H1 (cell line): ENCODE measurements around the gene COL11A1. TPM values are rescaled to one million over a fixed set of nuclear protein-coding genes. Genes with fewer than 3 reads are reported as not detected.
A peak's percentile ranks its signal among the peaks of the same experiment; 100 is the strongest.

Experiments used
- CTCF ChIA-PET: fragments of 300-600 bp; sonication (Branson Sonifier 250); formaldehyde crosslinking; loops from one replicate; lab custom pipeline; 2021; ENCODE audit not compliant: partially characterized antibody; lab: Charles Lee
- POLR2A ChIA-PET: fragments of 300-600 bp; sonication (Branson Sonifier 250); formaldehyde crosslinking; loops from one replicate; lab custom pipeline; 2021; ENCODE audit warnings: inconsistent platforms; ENCODE audit not compliant: partially characterized antibody; lab: Charles Lee
- DNase-seq, 2 experiments: peaks; one replicate each; pipeline versions ENCODE4 v3.0.0 to v3.0.0-alpha.2; 2010 to 2022; ENCODE audit warnings: low spot score in 2 of 2, low read depth in 1 of 2, mixed read lengths in 1 of 2
- FAIRE-seq: peaks from 2 replicates; lab custom pipeline; 2011; peaks lifted over from hg19 to GRCh38; lab: Jason Lieb, UNC
- H2AFZ ChIP-seq: 2 replicates; pipeline ENCODE4 v1.8.1; 2012; ENCODE audit warnings: low read length, inconsistent platforms
- H2AK5ac ChIP-seq: 2 replicates; pipeline ENCODE4 v1.6.1; 2013; ENCODE audit warnings: low read depth, low read length
- H2BK120ac ChIP-seq: replicated peaks from 2 replicates; pipeline ENCODE3; 2013; ENCODE audit warnings: low read depth, low read length, inconsistent platforms
- H2BK12ac ChIP-seq: 2 replicates; pipeline ENCODE4 v1.6.1; 2013; ENCODE audit warnings: low read depth, low read length
- H2BK15ac ChIP-seq: 2 replicates; pipeline ENCODE4 v1.6.1; 2013; ENCODE audit warnings: low read length
- H2BK20ac ChIP-seq: 2 replicates; pipeline ENCODE4 v1.6.1; 2013; ENCODE audit warnings: low read length
- H2BK5ac ChIP-seq: 2 replicates; pipeline ENCODE4 v1.6.1; 2013; ENCODE audit warnings: low read depth, low read length
- H3K14ac ChIP-seq: 2 replicates; pipeline ENCODE4 v1.6.1; 2013; ENCODE audit warnings: inconsistent platforms; ENCODE audit not compliant: insufficient read length
- H3K18ac ChIP-seq: 2 replicates; pipeline ENCODE4 v1.6.1; 2013; ENCODE audit warnings: low read length; ENCODE audit errors: extremely low read depth
- H3K23ac ChIP-seq: 2 replicates; pipeline ENCODE4 v1.6.1; 2013; ENCODE audit warnings: inconsistent platforms; ENCODE audit not compliant: insufficient read length
- H3K23me2 ChIP-seq: 2 replicates; pipeline ENCODE4 v1.6.1; 2013; ENCODE audit warnings: low read depth, low read length
- H3K27ac ChIP-seq: 2 replicates; pipeline ENCODE4 v1.6.1; 2011; ENCODE audit warnings: low read depth, low read length, inconsistent platforms
- H3K27me3 ChIP-seq, 4 experiments: replicated peaks in 1 of 4; 1 replicate in 1 of 4; 2 replicates in 3 of 4; pipeline versions ENCODE4 v1.6.1 to v1.8.1; 2011 to 2013; ENCODE audit warnings: low read length in 3 of 4, mild to moderate bottlenecking in 3 of 4, inconsistent platforms in 2 of 4, mixed read lengths in 2 of 4, moderate library complexity in 1 of 4; ENCODE audit not compliant: control insufficient read depth in 3 of 4, insufficient read depth in 3 of 4; ENCODE audit errors: extremely low read depth in 1 of 4
- H3K36me3 ChIP-seq, 4 experiments: 2 replicates each; pipeline versions ENCODE4 v1.6.1 to v1.8.1; 2011 to 2013; ENCODE audit warnings: mild to moderate bottlenecking in 4 of 4, low read length in 3 of 4, moderate library complexity in 2 of 4, control low read depth in 1 of 4, inconsistent platforms in 1 of 4; ENCODE audit not compliant: insufficient read depth in 4 of 4, control insufficient read depth in 2 of 4
- H3K4ac ChIP-seq: replicated peaks from 2 replicates; pipeline ENCODE3; 2013; ENCODE audit warnings: low read length, low read depth, mixed read lengths, inconsistent platforms; ENCODE audit not compliant: insufficient read length
- H3K4me1 ChIP-seq, 4 experiments: replicated peaks in 1 of 4; 1 replicate in 1 of 4; 2 replicates in 3 of 4; pipeline versions ENCODE4 v1.6.1 to v1.8.1; 2011 to 2013; ENCODE audit warnings: low read length in 3 of 4, inconsistent platforms in 2 of 4, mixed read lengths in 1 of 4; ENCODE audit not compliant: insufficient read depth in 4 of 4, control insufficient read depth in 3 of 4
- H3K4me2 ChIP-seq, 2 experiments: 2 replicates each; pipeline versions ENCODE4 v1.6.1 to v1.8.1; 2011 to 2013; ENCODE audit warnings: low read depth in 2 of 2, low read length in 2 of 2, control low read depth in 1 of 2, inconsistent platforms in 1 of 2, mild to moderate bottlenecking in 1 of 2; ENCODE audit not compliant: insufficient read depth in 1 of 2
- H3K4me3 ChIP-seq, 4 experiments: fragments of 200-600, 300-600 bp in 1 of 4; sonication (generic), shearing (Covaris generic), sonication (Bioruptor Twin) in 1 of 4; 2 replicates each; pipeline versions ENCODE4 v1.5.1 to v1.8.1; 2011 to 2016; ENCODE audit warnings: low read length in 4 of 4, low read depth in 3 of 4, control low read depth in 2 of 4, inconsistent platforms in 2 of 4, mild to moderate bottlenecking in 2 of 4, mixed read lengths in 1 of 4, moderate library complexity in 1 of 4; ENCODE audit not compliant: insufficient read depth in 2 of 4; ENCODE audit errors: extremely low read depth in 1 of 4
- H3K56ac ChIP-seq: replicated peaks from 2 replicates; pipeline ENCODE3; 2013; ENCODE audit warnings: low read depth, mild to moderate bottlenecking, mixed read lengths, low read length, inconsistent platforms; ENCODE audit not compliant: insufficient read length
- H3K79me1 ChIP-seq: 2 replicates; pipeline ENCODE4 v1.6.1; 2013; ENCODE audit warnings: low read depth, low read length, control low read depth
- H3K79me2 ChIP-seq, 2 experiments: 2 replicates each; pipeline versions ENCODE4 v1.6.1 to v1.8.1; 2012 to 2013; ENCODE audit warnings: low read length in 2 of 2, mild to moderate bottlenecking in 2 of 2, inconsistent platforms in 1 of 2; ENCODE audit not compliant: insufficient read depth in 2 of 2, control insufficient read depth in 1 of 2
- H3K9ac ChIP-seq, 4 experiments: replicated peaks in 1 of 4; 1 replicate in 1 of 4; 2 replicates in 3 of 4; pipeline versions ENCODE4 v1.6.1 to v1.8.1; 2011 to 2013; ENCODE audit warnings: low read depth in 3 of 4, low read length in 3 of 4, control low read depth in 2 of 4, mild to moderate bottlenecking in 2 of 4, moderate library complexity in 2 of 4, inconsistent platforms in 1 of 4; ENCODE audit errors: extremely low read depth in 1 of 4
- H3K9me3 ChIP-seq, 2 experiments: 2 replicates each; pipeline versions ENCODE4 v1.6.1 to v1.8.1; 2012 to 2013; ENCODE audit warnings: mild to moderate bottlenecking in 2 of 2, moderate library complexity in 2 of 2, control low read depth in 1 of 2, inconsistent platforms in 1 of 2, low read depth in 1 of 2, low read length in 1 of 2, mixed read lengths in 1 of 2; ENCODE audit not compliant: insufficient read depth in 2 of 2
- H4K20me1 ChIP-seq, 2 experiments: replicated peaks in 1 of 2; 2 replicates each; pipeline versions ENCODE3 to v1.8.1; 2011 to 2013; ENCODE audit warnings: inconsistent platforms in 2 of 2, low read length in 2 of 2, mild to moderate bottlenecking in 1 of 2; ENCODE audit not compliant: insufficient read depth in 2 of 2, control insufficient read depth in 1 of 2
- H4K5ac ChIP-seq: 2 replicates; pipeline ENCODE4 v1.6.1; 2013; ENCODE audit warnings: low read length, low read depth, mixed read lengths, inconsistent platforms; ENCODE audit not compliant: insufficient read length
- H4K8ac ChIP-seq: 2 replicates; pipeline ENCODE4 v1.8.0; 2013; ENCODE audit warnings: mild to moderate bottlenecking, moderate library complexity, low read length, inconsistent platforms; ENCODE audit not compliant: insufficient read depth; ENCODE audit errors: extremely low read depth
- H4K91ac ChIP-seq: replicated peaks from 2 replicates; pipeline ENCODE3; 2013; ENCODE audit warnings: low read length, mixed read lengths, inconsistent platforms; ENCODE audit not compliant: insufficient read length
- GABPA ChIP-seq: IDR thresholded peaks from 2 replicates; pipeline ENCODE4 v1.6.1; 2011; ENCODE audit warnings: mild to moderate bottlenecking, low read length, moderate library complexity, borderline replicate concordance; ENCODE audit not compliant: insufficient read depth
- JUND ChIP-seq: IDR thresholded peaks from 2 replicates; pipeline ENCODE4 v1.6.1; 2011; ENCODE audit warnings: mild to moderate bottlenecking, improper control_type of control experiment, low read length
- WGBS, 2 experiments: shearing (Covaris generic) in 1 of 2; methylation state at CpG; one replicate each; pipeline versions ENCODE4 v1.1.6 to v1.1.7; 2013 to 2015; ENCODE audit warnings: low lambda C conversion rate in 2 of 2, mixed read lengths in 2 of 2, inconsistent platforms in 1 of 2, low coverage in 1 of 2, missing lambda C conversion rate in 1 of 2; ENCODE audit not compliant: insufficient replicate concordance in 2 of 2, insufficient coverage in 1 of 2, insufficient read length in 1 of 2; ENCODE audit errors: extremely low coverage in 1 of 2, missing lambda C conversion rate in 1 of 2; 5-methylcytosine and 5-hydroxymethylcytosine counted together
- polyA plus RNA-seq, 7 experiments: library from polyadenylated mRNA; depleted of rRNA in 3 of 7; stranded (reverse) in 5 of 7; unstranded in 2 of 7; fragments of >200 nt in 5 of 7; fragments of 200-250 nt in 2 of 7; gene quantifications; 1 replicate in 5 of 7; 2 replicates in 1 of 7; 4 replicates in 1 of 7; pipeline versions ENCODE4 v1.2.1 to v1.2.3, GENCODE V29; 2011 to 2013; ENCODE audit warnings: missing spikeins in 2 of 7, mixed read lengths in 2 of 7
- total RNA-seq: library from RNA; stranded (reverse); fragmentation: NEBNext Ultra II Directional; extraction: Animal tissue kit (Norgen Biotek cat#: 25700); gene quantifications from 2 replicates; pipeline ENCODE4 v1.2.1, GENCODE V29; 2021

The COL11A1 gene
- total and polyA plus RNA-seq, 2 of the 8 experiments (the other 6 are each of a cell fraction or from before 2014, with no cell fraction given) = 4.0 to 27.9 TPM

DNA sequence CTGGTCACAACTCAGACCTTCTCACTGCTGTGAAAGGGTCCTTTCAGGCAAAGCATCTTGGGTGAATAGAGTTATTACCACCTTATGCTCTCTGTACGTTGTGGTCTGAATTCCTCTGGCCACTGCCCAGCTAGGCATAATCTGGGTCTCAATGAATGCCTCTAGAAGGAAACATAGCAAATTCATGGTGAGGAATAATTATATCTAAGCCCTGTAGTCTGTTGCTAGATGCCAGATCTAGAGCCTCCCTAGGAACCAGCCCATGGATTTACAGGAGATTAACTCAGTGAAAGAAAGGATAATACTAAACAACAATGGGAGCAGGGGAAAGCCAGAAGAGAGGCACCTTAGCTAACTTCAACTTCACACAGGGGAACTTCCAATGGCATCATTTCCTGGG lies 2.4 kb upstream of the COL11A1 start:
- TF ChIP-seq GABPA (no peak), JUND (no peak)
- Histone ChIP-seq H3K18ac (no peak overlapping the region), H4K8ac (no peak overlapping the region), H3K14ac (no peak overlapping the region), H4K91ac (no peak overlapping the region), H2BK5ac (no peak overlapping the region), H3K56ac (no peak overlapping the region), H3K23ac (no peak overlapping the region), H4K5ac (no peak overlapping the region), H2BK12ac (no peak overlapping the region), H3K4me2 (no peak overlapping the region), H3K4me3 (no peak overlapping the region), H3K27ac (no peak overlapping the region), H3K9me3 (no peaks in the 10 kb centered on the region), H2BK120ac (no peak overlapping the region), H3K79me2 (no peaks in the 10 kb centered on the region), H3K9ac (no peak overlapping the region), H2AFZ (0 out of 2 replicates have a peak overlapping the region, but pooled peaks have one; percentile 25), H3K4ac (no peak overlapping the region), H4K20me1 (peaks cover 0 to 4% of the 10 kb centered on the region in 2 experiments), H2BK15ac (no peak overlapping the region), H3K4me1 (peaks cover 3 to 9% (median 7%) of the 10 kb centered on the region in 4 experiments), H3K36me3 (no peaks in the 10 kb centered on the region), H3K79me1 (no peaks in the 10 kb centered on the region), H2BK20ac (no peak overlapping the region), H2AK5ac (no peak overlapping the region), H3K23me2 (peaks cover 14% of the 10 kb centered on the region), H3K27me3 (no peaks in the 10 kb centered on the region)
- DNase-seq (no peak), FAIRE-seq (no peak)
- ChIA-PET POLR2A (no interaction called here), CTCF (interaction anchor here (1.1 kb wide), 2 partner anchors 10 to 34 kb away, joined by 3 to 4 read pairs; no protein-coding TSS in a partner anchor)
- 0% methylated on average over 1 of the region's 1 CpG; no CpG with 5 or more reads in 1 of the 2 experiments for WGBS, 2 experiments
